ENCODE measurements around the gene CCDC197. TPM values are rescaled to one million over a fixed set of nuclear protein-coding genes. Genes with fewer than 3 reads are reported as not detected.

The CCDC197 gene
- total RNA-seq, 1 donor from 2014 or later: not detected

- Mint-ChIP-seq H3K4me3 (no peak overlapping the region), H3K36me3 (peaks cover 56% of the 10 kb centered on the region), H3K9me3 (no peaks in the 10 kb centered on the region), H3K27ac (no peak overlapping the region), H3K4me1 (ENCODE audit: unreplicated experiment) (peaks cover 13% of the 10 kb centered on the region), H3K27me3 (no peaks in the 10 kb centered on the region)
- no peak for TF ChIP-seq CTCF (conservative IDR thresholded peaks at IDR 0.05)
- DNase-seq (ENCODE audit: extremely low spot score, unreplicated experiment): no peak
Measured at GRCh38 chr14:94054401-94054800, 57.3 kb downstream of the CCDC197 start.

GRCh38 chr14:94054936-94055335 lies 57.8 kb downstream of the CCDC197 start:
- no peak for DNase-seq (ENCODE audit: extremely low spot score, unreplicated experiment)
- H3K36me3 Mint-ChIP-seq: peaks cover 54% of the 10 kb centered on the region
- no peak overlapping the region for H3K27ac Mint-ChIP-seq
- no peak for TF ChIP-seq CTCF (conservative IDR thresholded peaks at IDR 0.05)
- no peak overlapping the region for H3K4me3 Mint-ChIP-seq
- H3K4me1 Mint-ChIP-seq (ENCODE audit: unreplicated experiment): peaks cover 12% of the 10 kb centered on the region
- no peaks in the 10 kb centered on the region for H3K27me3 Mint-ChIP-seq
- no peaks in the 10 kb centered on the region for H3K9me3 Mint-ChIP-seq

DNA sequence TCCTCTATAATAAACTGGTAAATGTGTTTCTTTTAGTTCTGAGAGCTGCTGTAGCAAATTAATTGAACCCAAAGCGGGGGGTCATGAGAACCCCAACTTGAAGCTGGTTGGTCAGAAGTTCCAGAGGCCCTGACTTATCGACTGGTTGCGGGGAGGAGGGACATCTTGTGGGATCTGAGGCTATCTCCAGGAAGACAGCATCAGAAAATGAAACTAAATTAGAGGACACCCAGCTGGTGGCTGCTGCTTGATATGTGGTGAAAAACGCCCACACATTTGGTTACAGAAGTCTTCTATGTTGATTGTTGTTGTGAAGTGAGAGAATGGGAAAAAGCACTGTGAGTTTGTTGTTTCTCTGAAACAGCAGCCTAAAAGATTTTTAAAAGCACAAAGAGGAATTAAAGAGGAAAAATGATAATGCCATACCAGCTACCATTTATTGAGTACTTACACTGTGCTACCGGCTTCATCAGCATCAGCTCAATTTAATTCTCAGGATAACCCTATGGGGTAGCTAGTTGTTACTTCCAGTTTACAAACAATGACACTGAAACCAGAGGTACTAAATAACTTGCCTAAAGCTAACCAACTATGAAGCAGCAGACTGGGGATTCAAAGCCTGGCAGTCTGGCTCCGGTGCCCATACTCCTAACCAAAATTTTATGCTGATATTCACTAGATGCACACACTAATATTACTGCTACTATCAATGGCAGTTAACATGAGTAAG lies 59.6 kb downstream of the CCDC197 start:
- no peaks in the 10 kb centered on the region for H3K9me3 Mint-ChIP-seq
- H3K36me3 Mint-ChIP-seq: peaks cover 49% of the 10 kb centered on the region
- DNase-seq (ENCODE audit: extremely low spot score, unreplicated experiment): no peak
- no peak overlapping the region for H3K4me3 Mint-ChIP-seq
- H3K4me1 Mint-ChIP-seq (ENCODE audit: unreplicated experiment): peaks cover 3% of the 10 kb centered on the region
- TF ChIP-seq CTCF (conservative IDR thresholded peaks at IDR 0.05): no peak
- no peak overlapping the region for H3K27ac Mint-ChIP-seq
- H3K27me3 Mint-ChIP-seq: no peaks in the 10 kb centered on the region

GRCh38 chr14:94058128-94058673 lies 61.1 kb downstream of the CCDC197 start:
- DNase-seq (ENCODE audit: extremely low spot score, unreplicated experiment): no peak
- Mint-ChIP-seq H3K9me3 (no peaks in the 10 kb centered on the region), H3K4me3 (no peak overlapping the region), H3K4me1 (ENCODE audit: unreplicated experiment) (peaks cover 7% of the 10 kb centered on the region), H3K27ac (no peak overlapping the region), H3K27me3 (no peaks in the 10 kb centered on the region), H3K36me3 (peaks cover 42% of the 10 kb centered on the region)
- TF ChIP-seq CTCF (conservative IDR thresholded peaks at IDR 0.05): no peak

Small RNA genes lying within 50 kb of the gene (microRNA-seq; reads per million reads assigned to microRNA genes)
- not detected for gene MIR4506

Other genes starting within 250 kb of the CCDC197 start
- gene PRIMA1, start 208.8 kb upstream of the CCDC197 start, total RNA-seq (ENCODE audit: low replicate concordance): 0.90 and 1.7 TPM in 2 replicates
- gene FAM181A, start 70.0 kb upstream of the CCDC197 start, total RNA-seq (ENCODE audit: low replicate concordance): 1.2 TPM in 1 of 2 replicates, not detected in the other
- 0.21 and 0.60 TPM in 2 replicates for gene ASB2, start 20.7 kb upstream of the CCDC197 start, total RNA-seq (ENCODE audit: low replicate concordance)
- gene OTUB2, start 29.0 kb downstream of the CCDC197 start, total RNA-seq (ENCODE audit: low replicate concordance): 2.6 and 3.0 TPM in 2 replicates
- 127 and 156 TPM in 2 replicates for gene DDX24, start 83.9 kb downstream of the CCDC197 start, total RNA-seq (ENCODE audit: low replicate concordance)
- 15.6 and 36.8 TPM in 2 replicates for gene IFI27L1, start 84.0 kb downstream of the CCDC197 start, total RNA-seq (ENCODE audit: low replicate concordance)
- gene IFI27, start 113.4 kb downstream of the CCDC197 start, total RNA-seq (ENCODE audit: low replicate concordance): 12.6 and 15.5 TPM in 2 replicates
- 14.8 and 28.2 TPM in 2 replicates for gene IFI27L2, start 132.3 kb downstream of the CCDC197 start, total RNA-seq (ENCODE audit: low replicate concordance)
- 1.3 and 1.9 TPM in 2 replicates for gene PPP4R4, start 177.0 kb downstream of the CCDC197 start, total RNA-seq (ENCODE audit: low replicate concordance)